Gastroesophageal sphincter (tissue), 4 donors: ENCODE data around the gene NEK6. TPM values are rescaled to one million over a fixed set of nuclear protein-coding genes. Genes with fewer than 3 reads are reported as not detected.

Source experiments
- ATAC-seq: fragments of 150-250 bp; one replicate; pipeline ENCODE4 v1.9.1; 2016; ENCODE audit warnings: mild to moderate bottlenecking, moderate library complexity
- H3K27ac ChIP-seq, 4 donors: fragments of 200-600 bp; sonication (generic) in 3 of 4; 1 replicate in 3 of 4; 2 replicates in 1 of 4; pipeline ENCODE4 v1.5.1; 2016 to 2019
- H3K27me3 ChIP-seq: fragments of 200-600 bp; sonication (generic); one replicate; pipeline ENCODE4 v1.5.1; 2019
- H3K36me3 ChIP-seq, 2 donors: fragments of 200-600 bp; sonication (generic); one replicate each; pipeline ENCODE4 v1.5.1; 2019; ENCODE audit warnings: control low read depth in 1 of 2
- H3K4me1 ChIP-seq, 3 donors: fragments of 200-600 bp; sonication (generic); 1 replicate in 2 of 3; 2 replicates in 1 of 3; pipeline ENCODE4 v1.5.1; 2016 to 2019; ENCODE audit warnings: control low read depth in 2 of 3
- H3K4me3 ChIP-seq, 2 donors: fragments of 200-600 bp; sonication (generic); one replicate each; pipeline ENCODE4 v1.5.1; 2019; ENCODE audit warnings: mild to moderate bottlenecking in 1 of 2, moderate library complexity in 1 of 2
- H3K9me3 ChIP-seq, 3 donors: fragments of 200-600 bp; sonication (generic); one replicate each; pipeline ENCODE4 v1.5.1; 2017 to 2019; ENCODE audit warnings: control low read depth in 2 of 3
- CTCF ChIP-seq, 4 experiments: fragments of 200-600 bp in 2 of 4; fragments of 450-650 bp in 2 of 4; sonication (generic) in 1 of 4; IDR thresholded peaks; one replicate each; pipeline ENCODE4 v1.5.1; 2017 to 2019; ENCODE audit warnings: antibody characterized with exemption in 4 of 4, mild to moderate bottlenecking in 2 of 4, moderate library complexity in 2 of 4
- EP300 ChIP-seq: sonication (generic); formaldehyde crosslinking; IDR thresholded peaks from one replicate; pipeline ENCODE4 v1.6.1; 2017; ENCODE audit warnings: antibody characterized with exemption, mild to moderate bottlenecking
- POLR2A ChIP-seq, 2 donors: fragments of 450-650 bp; IDR thresholded peaks; one replicate each; pipeline ENCODE4 v1.6.1; 2017; ENCODE audit warnings: antibody characterized with exemption in 2 of 2, mild to moderate bottlenecking in 2 of 2, moderate library complexity in 1 of 2
- POLR2AphosphoS5 ChIP-seq: sonication (generic); formaldehyde crosslinking; IDR thresholded peaks from one replicate; pipeline ENCODE4 v1.6.1; 2017; ENCODE audit warnings: antibody characterized with exemption
- WGBS, 2 donors: methylation state at CpG; one replicate each; pipeline ENCODE4 v1.1.5; 2018; ENCODE audit warnings: low coverage in 1 of 2; 5-methylcytosine and 5-hydroxymethylcytosine counted together
- total RNA-seq, 4 donors: library from RNA; depleted of rRNA; stranded (reverse); fragments of >200 nt; gene quantifications; one replicate each; pipeline ENCODE4 v1.1.0, GENCODE V29; 2016

Gene NEK6
- total RNA-seq, 4 donors from 2014 or later, result 13.2 to 31.7 (median 19.3) TPM

GRCh38 chr9:124346347-124347163 lies 88.8 kb downstream of the NEK6 start:
- Histone ChIP-seq H3K27me3 (no peaks in the 10 kb centered on the region), H3K9me3 (no peaks in the 10 kb centered on the region), H3K4me1 (peaks cover 0 to 23% (median 11%) of the 10 kb centered on the region in 3 donors), H3K36me3 (peaks cover 0 to 89% of the 10 kb centered on the region in 2 donors), H3K4me3 (no peak overlapping the region), H3K27ac (no peak overlapping the region)
- no peak for TF ChIP-seq POLR2AphosphoS5
- no peak for TF ChIP-seq POLR2A (IDR thresholded peaks at IDR 0.05)
- no peak for TF ChIP-seq EP300
- no peak for TF ChIP-seq CTCF (IDR thresholded peaks at IDR 0.05)
- WGBS, 2 donors, result 87% methylated on average over 3 of the region's 34 CpGs; no CpG with 5 or more reads in 1 of the 2 donors
- ATAC-seq, result no peak

DNA sequence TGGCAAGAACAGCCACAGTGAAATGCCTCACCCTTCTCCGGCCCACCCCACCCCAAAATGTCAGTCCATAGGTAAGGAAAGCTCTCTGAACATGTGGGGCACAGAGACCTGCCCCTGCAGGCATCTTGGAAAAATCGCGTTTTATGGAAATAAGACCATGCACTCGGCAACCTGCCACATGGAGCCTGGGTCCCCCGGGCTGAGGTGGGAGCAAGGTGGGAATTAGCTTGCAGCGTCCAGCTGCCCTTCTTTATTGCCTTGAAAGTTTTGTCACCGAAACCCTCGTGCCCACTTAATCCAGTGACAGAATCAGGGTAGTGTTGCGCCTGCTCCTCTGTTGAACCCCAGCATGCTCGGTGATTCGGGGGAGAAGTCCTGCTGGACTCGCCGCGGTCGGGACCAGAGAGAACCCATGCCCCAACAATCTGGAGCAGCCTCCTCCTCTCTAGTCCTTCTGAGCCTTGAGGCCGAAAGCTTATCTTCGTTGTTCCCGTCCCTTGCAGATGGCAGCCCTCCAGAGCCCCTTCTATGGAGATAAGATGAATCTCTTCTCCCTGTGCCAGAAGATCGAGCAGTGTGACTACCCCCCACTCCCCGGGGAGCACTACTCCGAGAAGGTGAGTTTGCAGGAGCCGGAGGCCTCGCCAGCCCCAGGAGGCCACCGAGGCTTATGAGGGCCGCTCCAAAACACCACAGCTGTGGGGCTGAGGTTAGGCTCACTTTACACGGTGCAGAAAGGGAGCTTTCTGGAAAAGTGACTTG lies 89.6 kb downstream of the NEK6 start:
- no peak overlapping the region for H3K4me3 ChIP-seq
- H3K27me3 ChIP-seq, result no peaks in the 10 kb centered on the region
- WGBS, 2 donors, result 90% methylated on average over 2 to 8 of the region's 26 CpGs
- TF ChIP-seq EP300 (no peak), CTCF (IDR thresholded peaks at IDR 0.05) (no peak), POLR2AphosphoS5 (no peak), POLR2A (IDR thresholded peaks at IDR 0.05) (no peak)
- ATAC-seq, result no peak
- peaks cover 0 to 16% (median 10%) of the 10 kb centered on the region in 3 donors for H3K4me1 ChIP-seq
- peaks cover 0 to 89% of the 10 kb centered on the region in 2 donors for H3K36me3 ChIP-seq
- no peak overlapping the region for H3K27ac ChIP-seq
- H3K9me3 ChIP-seq, result no peaks in the 10 kb centered on the region

DNA sequence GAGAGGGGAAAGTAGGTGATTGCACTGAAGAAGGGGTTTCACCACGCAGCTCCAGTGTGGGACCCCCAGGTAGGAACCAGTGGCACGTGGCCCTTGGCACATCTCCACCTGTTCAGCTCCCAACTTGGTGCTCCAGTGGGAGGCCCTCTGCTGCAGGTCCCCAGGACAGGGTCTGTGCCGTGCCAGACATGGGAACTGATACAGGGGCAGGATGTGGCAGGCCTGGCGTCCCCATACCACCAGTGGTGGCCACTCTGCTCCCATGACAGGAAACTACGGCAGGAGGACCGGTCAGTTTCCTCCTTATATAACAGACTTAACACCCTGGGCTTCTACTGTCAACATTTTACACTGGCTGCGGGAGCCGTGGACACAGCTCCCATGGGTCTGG lies 90.2 kb downstream of the NEK6 start:
- H3K27me3 ChIP-seq, result no peaks in the 10 kb centered on the region
- H3K27ac ChIP-seq, result no peak overlapping the region
- H3K4me1 ChIP-seq, result peaks cover 0 to 10% (median 5%) of the 10 kb centered on the region in 3 donors
- ATAC-seq, result no peak
- no peaks in the 10 kb centered on the region for H3K9me3 ChIP-seq
- 71 to 83% methylated on average over 2 to 5 of the region's 8 CpGs for WGBS, 2 donors
- H3K36me3 ChIP-seq, result peaks cover 0 to 95% of the 10 kb centered on the region in 2 donors
- no peak overlapping the region for H3K4me3 ChIP-seq
- TF ChIP-seq POLR2AphosphoS5 (no peak), POLR2A (IDR thresholded peaks at IDR 0.05) (no peak), EP300 (no peak), CTCF (IDR thresholded peaks at IDR 0.05) (no peak)

GRCh38 chr9:124348363-124348762 lies 90.6 kb downstream of the NEK6 start:
- H3K27me3 ChIP-seq, result no peaks in the 10 kb centered on the region
- H3K36me3 ChIP-seq, result peaks cover 0 to 99% of the 10 kb centered on the region in 2 donors
- no peak overlapping the region for H3K4me3 ChIP-seq
- peaks cover 0 to 6% (median 3%) of the 10 kb centered on the region in 3 donors for H3K4me1 ChIP-seq
- H3K9me3 ChIP-seq, result no peaks in the 10 kb centered on the region
- no peak for ATAC-seq
- WGBS, 2 donors, result 100% methylated on average over 1 to 3 of the region's 3 CpGs
- no peak for TF ChIP-seq EP300
- TF ChIP-seq POLR2A (IDR thresholded peaks at IDR 0.05), result no peak
- no peak for TF ChIP-seq POLR2AphosphoS5
- TF ChIP-seq CTCF (IDR thresholded peaks at IDR 0.05), result no peak
- H3K27ac ChIP-seq, result no peak overlapping the region
